VCaP (cell line): ENCODE results near the gene EYA4.

Experiments used
- H3K27ac ChIP-seq: fragments of 450-650 bp; 2 replicates; pipeline ENCODE4 v1.5.1; 2017
- TF ChIP-seq, protein P1 (sequence below): fragments of 450-650 bp; conservative IDR thresholded peaks from 2 replicates; pipeline ENCODE4 v1.5.1; 2017; ENCODE audit warnings: mild to moderate bottlenecking, moderate library complexity

The EYA4 gene

DNA sequence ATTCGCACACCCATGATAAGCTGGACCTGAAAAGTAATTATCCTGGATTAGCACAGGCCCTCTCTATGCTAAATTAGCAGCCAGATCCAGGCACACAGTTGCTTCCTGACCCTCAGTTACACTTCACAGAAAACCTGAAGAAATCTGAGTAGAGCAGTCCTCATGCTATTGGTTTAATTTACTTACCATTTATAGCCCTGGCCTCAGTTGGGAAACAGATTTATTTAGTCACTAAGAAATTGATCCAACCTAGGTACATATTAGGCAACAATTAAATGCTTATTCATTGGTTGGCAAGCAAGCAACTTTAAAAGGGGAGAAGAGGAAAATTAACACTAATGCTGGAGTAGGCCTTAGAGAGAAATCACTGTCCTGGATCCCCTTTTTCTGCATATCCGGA is 15.6 kb upstream of the EYA4 start:
- TF ChIP-seq, protein P1, sequence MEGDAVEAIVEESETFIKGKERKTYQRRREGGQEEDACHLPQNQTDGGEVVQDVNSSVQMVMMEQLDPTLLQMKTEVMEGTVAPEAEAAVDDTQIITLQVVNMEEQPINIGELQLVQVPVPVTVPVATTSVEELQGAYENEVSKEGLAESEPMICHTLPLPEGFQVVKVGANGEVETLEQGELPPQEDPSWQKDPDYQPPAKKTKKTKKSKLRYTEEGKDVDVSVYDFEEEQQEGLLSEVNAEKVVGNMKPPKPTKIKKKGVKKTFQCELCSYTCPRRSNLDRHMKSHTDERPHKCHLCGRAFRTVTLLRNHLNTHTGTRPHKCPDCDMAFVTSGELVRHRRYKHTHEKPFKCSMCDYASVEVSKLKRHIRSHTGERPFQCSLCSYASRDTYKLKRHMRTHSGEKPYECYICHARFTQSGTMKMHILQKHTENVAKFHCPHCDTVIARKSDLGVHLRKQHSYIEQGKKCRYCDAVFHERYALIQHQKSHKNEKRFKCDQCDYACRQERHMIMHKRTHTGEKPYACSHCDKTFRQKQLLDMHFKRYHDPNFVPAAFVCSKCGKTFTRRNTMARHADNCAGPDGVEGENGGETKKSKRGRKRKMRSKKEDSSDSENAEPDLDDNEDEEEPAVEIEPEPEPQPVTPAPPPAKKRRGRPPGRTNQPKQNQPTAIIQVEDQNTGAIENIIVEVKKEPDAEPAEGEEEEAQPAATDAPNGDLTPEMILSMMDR = no peak
- no peak overlapping the region for H3K27ac ChIP-seq

DNA sequence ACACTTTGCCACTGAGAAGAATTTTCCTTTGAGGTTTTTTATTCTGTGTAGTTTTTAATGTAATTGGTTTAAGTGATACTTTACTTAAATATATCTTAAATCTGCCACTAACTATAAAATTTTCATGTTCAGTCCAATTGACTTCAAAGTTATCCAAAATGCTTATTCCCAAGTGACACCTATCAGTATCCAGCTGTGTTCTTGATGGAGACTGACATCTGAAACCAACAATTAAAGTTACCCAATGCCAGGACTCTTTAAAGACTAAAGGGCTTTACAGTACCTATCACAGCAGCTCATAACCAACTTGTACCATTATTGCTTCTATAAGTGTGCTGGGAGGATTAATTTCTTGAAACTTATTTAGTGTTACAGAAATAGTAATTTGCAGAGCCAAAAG is 13.8 kb upstream of the EYA4 start:
- TF ChIP-seq, protein P1 = no peak

DNA sequence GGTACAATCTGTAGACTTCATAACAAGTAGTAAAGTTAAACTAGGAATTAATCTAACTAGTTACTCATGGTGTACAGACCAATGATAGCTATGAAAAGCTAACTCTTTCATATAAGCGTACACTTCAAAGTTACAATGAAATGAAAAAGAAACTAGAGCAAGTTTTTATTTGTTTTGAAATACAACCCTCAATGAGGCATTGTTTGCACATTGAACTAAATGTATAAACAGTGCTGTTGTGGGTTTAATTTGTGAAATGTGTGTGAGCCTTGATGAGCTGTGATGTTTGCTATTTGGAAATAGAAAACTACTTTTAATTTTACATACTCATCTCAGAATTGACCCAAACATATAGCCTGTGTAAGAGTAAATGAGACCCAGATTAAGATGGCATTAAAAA is 11.1 kb upstream of the EYA4 start:
- TF ChIP-seq, protein P1 = no peak
- no peak overlapping the region for H3K27ac ChIP-seq

More for the DNA sequence above, 13.8 kb upstream of the EYA4 start:
- H3K27ac ChIP-seq = no peak overlapping the region

GRCh38 chr6:133235221-133235620 is 5.9 kb upstream of the EYA4 start:
- no peak overlapping the region for H3K27ac ChIP-seq
- TF ChIP-seq, protein P1 = no peak

DNA sequence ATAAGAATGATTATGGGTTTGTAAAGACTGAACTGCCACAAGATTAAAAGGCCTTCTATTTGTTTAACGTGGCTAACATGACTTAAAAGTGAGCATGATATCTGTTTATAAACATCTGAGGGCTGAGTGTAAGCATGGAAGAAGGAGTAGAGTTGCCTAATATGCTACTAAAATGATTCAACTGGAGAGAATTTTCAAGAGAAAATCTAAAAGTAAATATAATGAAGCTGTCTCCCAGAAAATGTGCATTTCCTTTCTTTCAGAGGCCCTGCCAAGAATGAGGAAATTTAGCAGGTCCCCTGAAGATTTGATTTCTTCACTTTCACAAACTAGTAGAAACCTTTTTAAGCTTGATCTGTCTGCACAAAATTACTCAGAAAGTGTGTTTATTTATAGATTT is 4.2 kb upstream of the EYA4 start:
- no peak overlapping the region for H3K27ac ChIP-seq
- TF ChIP-seq, protein P1 = no peak

GRCh38 chr6:133240511-133241085 is 559 bp upstream of the EYA4 start:
- no peak overlapping the region for H3K27ac ChIP-seq
- TF ChIP-seq, protein P1 = no peak

GRCh38 chr6:133241901-133242636 is 912 bp downstream of the EYA4 start:
- TF ChIP-seq, protein P1 = no peak
- no peak overlapping the region for H3K27ac ChIP-seq
